ENCODE data around the gene REPIN1. TPM values are rescaled to one million over a fixed set of nuclear protein-coding genes. Genes with fewer than 3 reads are reported as not detected.

Gene REPIN1
- polyA plus RNA-seq, 1 donor: 90.2 TPM

GRCh38 chr7:150337179-150337578 is 31.4 kb upstream of the REPIN1 start:
- no peak for DNase-seq

GRCh38 chr7:150337659-150338081 is 31.0 kb upstream of the REPIN1 start:
- no peak for DNase-seq

GRCh38 chr7:150338166-150338829 is 30.3 kb upstream of the REPIN1 start:
- DNase-seq: no peak

GRCh38 chr7:150339409-150339809 is 29.2 kb upstream of the REPIN1 start:
- no peak for DNase-seq

DNA sequence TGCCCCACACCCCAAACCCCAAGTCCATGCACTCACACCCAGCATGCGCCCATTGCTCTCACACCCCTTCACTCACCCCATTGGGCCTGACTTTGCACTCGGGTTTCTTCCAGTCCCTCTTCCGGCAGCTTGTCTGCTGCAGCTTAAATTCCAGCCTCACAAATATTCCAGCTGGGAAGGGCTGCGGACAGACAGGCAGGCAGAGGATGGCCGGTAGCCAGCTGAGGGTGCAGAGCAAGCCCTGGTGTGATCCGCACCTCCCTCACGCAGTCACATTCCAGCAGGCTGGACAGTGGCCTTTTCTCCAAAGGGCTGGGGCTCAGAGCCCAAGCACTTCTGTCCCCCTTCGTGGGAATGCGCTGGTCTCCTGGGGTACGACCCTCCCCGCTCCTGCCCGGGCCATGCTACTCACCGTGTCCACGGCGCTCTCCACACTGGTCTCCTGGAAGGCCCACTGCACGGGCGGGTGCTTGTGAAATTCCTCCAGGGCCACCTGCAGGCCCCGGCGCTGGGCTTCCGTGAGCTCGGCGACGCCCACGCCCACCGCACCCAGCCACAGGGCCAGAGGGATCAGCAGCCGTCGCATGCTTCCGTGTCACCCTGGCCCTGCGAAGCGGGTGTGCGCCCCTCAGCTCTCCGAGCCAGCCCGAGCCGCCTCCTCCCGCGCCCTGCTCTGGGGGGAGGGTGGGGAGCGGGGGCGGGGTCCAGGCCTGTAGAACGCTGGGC is 28.4 kb upstream of the REPIN1 start:
- DNase-seq: no peak

GRCh38 chr7:150340875-150341262 is 27.8 kb upstream of the REPIN1 start:
- no peak for DNase-seq

GRCh38 chr7:150341263-150342120 is 27.1 kb upstream of the REPIN1 start, which contains the start of gene RARRES2:
TSS of gene RARRES2 (minus strand) at chr7:150341629. CDS start at chr7:150340609, 1,020 bp downstream.
- DNase-seq: peak; percentile 47

- DNase-seq: no peak
Observed at GRCh38 chr7:150342121-150342408, 26.6 kb upstream of the REPIN1 start.

DNA sequence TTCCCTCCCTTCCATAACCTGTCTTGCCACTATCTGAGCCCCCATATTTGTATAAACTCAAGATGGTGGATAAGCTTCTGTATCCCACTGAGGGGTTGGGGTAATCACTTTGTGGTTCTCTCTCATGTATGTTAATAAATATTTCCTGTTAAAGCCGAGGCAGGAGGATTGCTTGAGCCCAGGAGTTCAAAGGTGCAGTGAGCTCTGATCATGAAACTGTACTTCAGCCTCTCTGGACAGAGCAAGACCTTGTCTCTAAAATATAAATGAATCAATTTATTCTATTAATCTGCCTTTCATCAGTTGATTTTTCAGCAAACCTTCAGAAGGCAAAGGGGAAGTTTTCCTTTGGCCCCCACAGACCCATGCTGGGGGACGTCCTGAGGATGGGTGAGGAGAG is 25.4 kb upstream of the REPIN1 start:
- DNase-seq: no peak

GRCh38 chr7:150344299-150344698 is 24.3 kb upstream of the REPIN1 start:
- DNase-seq: no peak

GRCh38 chr7:150345012-150345411 is 23.6 kb upstream of the REPIN1 start:
- DNase-seq: no peak

GRCh38 chr7:150346922-150347321 is 21.7 kb upstream of the REPIN1 start:
- DNase-seq: no peak

DNA sequence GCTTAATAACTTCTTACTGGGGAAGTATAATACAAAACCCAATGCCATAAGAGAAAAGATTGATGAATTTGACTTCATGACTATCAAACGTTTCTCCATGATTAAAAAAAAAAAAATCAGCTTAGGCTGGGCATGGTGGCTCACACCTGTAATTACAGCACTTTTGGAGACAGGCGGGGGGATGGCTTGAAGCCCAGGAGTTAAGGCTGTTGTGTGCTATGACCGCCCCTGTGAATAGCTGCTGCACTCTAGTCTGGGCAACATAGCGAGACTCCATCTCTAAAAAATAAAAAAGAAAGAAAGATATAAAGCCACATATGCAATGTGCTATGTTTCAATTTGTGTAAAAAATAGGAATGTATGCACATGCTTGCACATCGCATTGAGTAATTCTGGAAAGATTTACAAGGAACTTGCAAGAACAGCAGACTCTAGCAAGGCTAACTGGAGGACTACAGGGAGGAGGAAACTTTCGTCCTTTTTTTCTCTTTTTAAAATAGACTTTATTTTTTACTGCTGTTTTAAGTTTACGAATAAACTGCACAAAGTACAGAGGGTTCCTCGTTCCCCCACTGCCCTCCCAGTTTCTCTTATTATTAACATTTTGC is 16.9 kb upstream of the REPIN1 start:
- DNase-seq: no peak

- no peak for DNase-seq
Observed at GRCh38 chr7:150355666-150356059, 13.0 kb upstream of the REPIN1 start.

DNA sequence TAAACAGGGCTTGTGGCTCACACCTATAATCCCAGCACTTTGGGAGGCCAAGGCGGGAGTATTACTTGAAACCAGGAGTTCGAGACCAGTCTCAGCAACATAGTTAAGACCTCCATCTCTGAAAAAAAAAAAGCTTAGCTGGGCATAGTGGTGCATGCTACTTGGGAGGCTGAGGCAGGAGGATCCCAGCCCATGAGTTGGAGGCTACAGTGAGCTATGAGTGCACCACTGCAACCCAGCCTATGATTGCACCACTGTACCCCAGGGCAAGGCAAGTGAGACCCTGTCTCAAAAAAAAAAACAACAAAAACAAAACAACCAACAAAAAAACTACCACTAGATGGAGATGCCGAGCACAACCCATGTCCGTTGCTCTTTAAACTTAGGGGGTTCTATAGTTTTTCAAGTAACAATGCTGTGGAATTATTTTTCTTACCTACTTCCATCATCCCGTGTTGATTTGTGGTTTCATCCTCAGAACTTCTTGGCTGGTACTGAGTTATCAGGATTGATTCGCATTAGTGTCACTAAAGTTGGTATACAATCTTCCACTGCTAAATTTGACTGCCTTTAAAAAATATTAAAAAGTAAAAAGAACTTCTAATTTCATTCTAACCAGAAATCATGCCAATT is 12.2 kb upstream of the REPIN1 start:
- peak; percentile 25 for DNase-seq

DNA sequence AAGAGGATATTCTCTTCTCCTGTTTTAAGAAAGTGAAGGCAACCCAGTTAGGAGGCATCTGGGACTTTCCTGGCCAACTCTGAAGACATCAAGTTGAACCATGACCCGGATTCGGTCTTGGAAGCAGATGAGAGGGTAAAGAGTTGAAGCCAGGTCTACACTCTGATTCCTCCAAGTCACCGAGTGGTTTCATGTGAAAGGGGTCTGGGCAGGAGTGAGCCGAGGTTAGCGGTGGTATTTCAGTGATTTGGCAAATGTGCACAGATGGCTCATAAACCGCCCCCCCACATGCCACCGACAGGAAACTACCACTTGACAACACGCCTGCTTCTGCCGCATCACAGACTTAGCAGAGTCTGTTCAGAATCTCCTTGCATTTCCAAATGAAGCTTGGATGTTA is 11.4 kb upstream of the REPIN1 start:
- DNase-seq: no peak

DNA sequence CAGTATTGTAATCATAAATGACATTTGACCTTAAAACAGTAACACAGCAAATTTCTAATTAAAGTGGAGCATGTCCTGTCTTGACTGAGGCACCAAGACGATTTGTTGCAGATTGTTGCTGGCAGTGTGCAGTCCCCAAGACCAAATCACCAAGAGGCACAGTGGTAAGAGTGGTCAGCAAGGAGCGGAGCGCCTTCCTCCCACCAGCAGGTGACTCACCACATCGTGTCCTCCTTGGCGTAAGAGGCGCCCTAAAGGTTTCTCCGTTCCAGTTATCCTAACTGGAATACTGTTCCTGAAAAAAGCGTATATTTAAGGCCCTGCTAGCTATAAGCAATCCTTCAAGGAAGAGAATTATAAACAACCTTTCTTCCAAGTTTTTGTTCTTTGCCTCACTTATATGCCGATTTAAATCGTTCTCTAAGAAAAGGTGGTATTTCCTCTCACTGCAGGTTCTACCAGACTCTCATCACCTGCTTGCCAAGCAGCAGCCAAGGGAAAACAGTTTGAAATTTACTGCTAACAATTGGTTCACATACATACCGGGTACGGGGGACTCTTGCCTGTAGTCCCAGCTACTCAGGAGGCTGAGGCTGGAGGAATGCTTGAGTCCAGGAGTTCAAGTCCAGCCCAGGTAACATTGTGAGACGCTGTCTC is 10.7 kb upstream of the REPIN1 start:
- DNase-seq: no peak

DNA sequence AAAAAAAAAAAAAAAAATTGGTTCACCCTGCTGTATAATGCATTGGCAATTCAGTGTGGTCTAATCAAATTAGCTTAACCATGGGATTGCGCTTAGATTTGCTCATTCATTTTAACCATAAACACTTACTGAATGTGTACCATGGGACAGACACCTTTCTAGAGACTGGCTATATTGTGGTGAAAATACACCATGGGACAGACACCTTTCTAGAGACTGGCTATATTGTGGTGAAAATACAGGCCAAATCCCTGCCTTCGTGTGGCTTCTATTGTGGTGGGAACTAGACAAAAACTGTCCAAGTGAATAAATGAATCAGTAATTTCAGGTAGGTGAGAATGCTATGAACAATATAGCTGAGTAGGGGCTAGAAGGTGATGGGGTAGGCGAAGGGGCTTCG is 10.2 kb upstream of the REPIN1 start:
- no peak for DNase-seq

DNA sequence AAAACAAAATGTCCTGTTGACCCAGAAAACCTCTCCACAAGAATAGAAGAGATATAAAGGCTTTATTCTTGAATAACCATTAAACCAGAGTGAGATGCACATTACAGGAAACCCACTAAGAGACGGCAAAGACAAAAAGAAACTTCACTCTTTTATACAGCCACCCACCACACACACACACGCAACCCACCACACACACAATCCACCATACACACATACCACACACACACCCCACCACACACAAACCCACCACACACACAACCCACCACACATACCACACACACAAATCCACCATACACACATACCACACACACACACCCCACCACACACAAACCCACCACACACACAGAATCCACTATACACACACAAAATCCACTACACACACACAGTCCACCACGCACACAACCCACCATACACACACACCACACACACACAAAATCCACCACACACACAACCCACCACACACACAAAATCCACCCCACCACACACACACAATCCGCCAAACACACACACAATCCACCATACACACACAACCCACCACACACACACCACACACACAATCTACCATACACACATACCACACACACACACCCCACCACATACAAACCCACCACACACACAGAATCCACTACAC is 9.5 kb upstream of the REPIN1 start:
- DNase-seq: no peak

DNA sequence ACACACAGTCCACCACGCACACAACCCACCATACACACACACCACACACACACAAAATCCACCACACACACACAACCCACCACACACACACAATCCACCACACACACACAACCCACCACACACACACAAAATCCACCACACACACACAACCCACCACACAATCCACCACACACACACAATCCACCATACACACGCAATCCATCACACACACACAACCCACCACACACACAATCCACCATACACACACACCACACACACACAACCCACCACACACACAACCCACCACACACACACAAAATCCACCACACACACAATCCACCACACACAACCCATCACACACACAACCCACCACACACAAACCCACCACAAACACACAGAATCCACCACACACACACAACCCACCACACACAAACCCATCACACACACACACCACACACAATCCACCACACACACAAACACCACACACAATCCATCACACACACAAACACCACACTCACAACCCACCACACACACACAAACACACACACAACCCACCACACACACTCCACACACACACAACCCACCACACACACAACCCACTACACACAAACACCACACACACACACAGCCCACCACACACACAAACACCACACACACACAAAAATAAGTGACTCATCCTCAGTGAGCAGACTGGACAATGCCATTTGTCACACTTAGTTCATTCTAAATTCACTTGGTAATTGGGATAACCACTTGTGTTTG is 8.8 kb upstream of the REPIN1 start:
- no peak for DNase-seq

Data from hindlimb muscle (tissue), 1 donor.